Muscle of back (tissue), 11 donors: ENCODE data around the gene TUBGCP3. TPM values are rescaled to one million over a fixed set of nuclear protein-coding genes. Genes with fewer than 3 reads are reported as not detected.
"Not testable (repeated sequence)": the region's sequence is repeated elsewhere in the genome, so short reads cannot be mapped to it uniquely, and the experiment has no call there.

Source experiments
- DNase-seq, 3 donors: peaks; one replicate each; pipeline versions ENCODE4 v3.0.0 to v3.0.0-alpha.2; 2013
- polyA plus RNA-seq, 10 donors: library from polyadenylated mRNA; unstranded; fragments of 120-200 nt; gene quantifications; one replicate each; pipeline ENCODE4 v1.2.1, GENCODE V29; 2013; ENCODE audit not compliant: insufficient read length in 10 of 10

The TUBGCP3 gene
- polyA plus RNA-seq, 10 donors, result 13.2 to 21.0 (median 18.9) TPM

DNA sequence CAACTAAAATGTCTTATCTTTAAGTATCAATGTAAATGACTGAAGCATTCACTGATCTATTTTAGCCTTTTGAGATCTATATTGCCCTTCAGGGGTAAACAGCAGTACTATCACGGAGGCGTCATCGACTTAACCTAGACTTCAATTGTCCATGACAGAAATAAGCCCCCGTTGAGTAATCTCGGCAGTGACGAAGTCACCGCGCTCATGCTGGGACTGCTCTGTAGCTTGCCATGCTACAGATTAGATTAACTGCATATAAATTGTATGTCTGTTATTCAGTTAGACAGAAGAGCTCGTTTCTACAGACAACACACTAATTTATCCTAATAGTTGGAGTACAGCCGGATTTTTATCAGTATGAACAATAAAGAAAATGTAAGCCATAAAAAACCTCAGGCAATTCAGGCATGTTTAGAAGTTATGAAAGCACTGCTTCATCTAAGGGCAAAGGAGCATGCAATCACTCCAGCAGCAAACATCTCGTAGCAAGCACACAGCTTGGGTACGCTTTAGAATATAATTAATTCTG, 56.6 kb downstream of the TUBGCP3 start:
- no peak for DNase-seq

DNA sequence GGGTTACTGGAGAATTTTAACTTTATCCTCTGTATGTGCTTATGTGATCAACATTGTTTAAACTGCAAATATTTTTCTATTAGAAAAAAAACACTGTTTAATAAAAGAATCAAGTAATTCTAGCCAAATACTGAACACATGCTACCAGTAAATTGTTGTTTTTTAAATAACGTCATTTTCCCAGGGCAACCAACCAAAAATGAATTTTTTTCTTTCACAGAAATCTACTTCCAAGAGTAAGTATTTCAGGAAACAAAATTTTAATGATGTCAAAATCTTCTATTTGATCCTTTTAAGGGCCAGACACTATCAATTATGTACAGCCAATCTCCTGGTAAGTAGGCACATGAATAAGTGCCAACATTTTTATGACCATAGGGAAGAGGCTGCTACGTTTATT, 57.1 kb downstream of the TUBGCP3 start:
- peak in 2 of 3 donors; percentile 24 to 29 for DNase-seq

DNA sequence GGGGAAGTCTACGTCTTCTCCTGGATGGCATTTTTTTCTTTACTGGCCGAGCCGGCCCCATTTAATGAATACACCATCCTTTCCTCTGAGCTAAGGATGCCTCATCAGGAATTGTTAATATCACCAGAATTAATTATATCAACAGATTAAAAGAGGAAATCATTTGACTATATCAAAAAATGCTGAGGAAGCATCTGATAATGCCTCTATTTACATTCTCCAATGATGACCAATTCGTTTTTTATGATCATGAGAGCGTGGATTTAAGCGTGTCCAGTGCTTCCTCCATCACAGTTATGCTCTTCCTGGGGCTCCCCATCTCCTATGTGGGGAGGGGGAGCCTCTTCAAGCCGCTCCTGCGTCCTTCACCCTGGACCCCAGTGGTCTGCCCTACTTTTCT, 58.7 kb downstream of the TUBGCP3 start:
- DNase-seq, result no peak

DNA sequence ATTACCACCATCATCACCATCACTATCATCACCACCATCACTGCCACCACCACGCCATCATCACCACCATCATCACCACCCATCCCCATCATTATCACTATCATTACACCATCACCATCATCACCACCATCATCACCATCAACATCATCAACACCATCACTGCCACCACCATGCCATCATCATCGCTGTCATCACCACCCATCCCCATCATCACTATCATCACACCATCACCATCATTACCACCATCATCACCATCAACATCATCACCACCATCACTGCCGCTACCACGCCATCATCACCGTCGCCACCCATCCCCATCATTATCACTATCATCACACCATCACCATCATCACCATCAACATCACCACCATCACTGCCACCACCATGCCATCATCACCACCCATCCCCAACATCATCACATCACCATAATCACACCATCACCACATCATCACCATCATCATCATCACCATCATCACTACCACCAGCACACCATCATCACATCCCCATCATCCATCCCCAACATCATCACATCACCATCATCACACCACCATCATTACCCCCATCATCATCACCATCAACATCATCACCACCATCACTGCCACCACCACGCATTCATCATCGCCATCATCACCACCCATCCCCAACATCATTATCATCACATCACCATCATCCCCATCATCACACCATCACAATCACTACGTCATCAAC, 61.7 kb downstream of the TUBGCP3 start:
- no peak for DNase-seq

DNA sequence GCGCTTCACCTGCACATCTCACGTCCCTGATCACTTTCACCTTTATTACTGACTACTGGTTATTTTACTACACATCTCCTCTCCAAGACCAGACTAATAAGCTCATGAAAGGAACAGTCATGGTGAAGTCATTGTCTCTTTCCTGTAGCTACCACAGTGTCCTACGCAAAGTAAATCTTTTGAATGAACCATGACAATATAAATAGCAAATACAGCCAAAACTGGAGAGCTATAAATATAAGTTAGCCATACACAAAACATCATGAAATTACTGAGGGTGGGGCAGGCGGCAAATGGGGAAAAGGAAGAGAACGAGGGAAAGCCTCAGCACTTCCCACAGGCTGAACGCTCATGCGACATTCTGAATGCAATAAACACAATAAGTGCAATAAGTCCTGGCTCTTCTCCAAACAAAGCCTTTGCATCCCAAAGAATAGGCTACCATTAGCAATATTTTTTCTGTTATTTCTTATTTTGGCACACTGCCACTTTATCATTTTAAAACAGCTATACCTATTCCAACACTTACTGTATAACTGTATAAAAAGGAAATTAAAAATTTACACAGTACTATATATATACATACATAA, 62.5 kb downstream of the TUBGCP3 start:
- no peak for DNase-seq

DNA sequence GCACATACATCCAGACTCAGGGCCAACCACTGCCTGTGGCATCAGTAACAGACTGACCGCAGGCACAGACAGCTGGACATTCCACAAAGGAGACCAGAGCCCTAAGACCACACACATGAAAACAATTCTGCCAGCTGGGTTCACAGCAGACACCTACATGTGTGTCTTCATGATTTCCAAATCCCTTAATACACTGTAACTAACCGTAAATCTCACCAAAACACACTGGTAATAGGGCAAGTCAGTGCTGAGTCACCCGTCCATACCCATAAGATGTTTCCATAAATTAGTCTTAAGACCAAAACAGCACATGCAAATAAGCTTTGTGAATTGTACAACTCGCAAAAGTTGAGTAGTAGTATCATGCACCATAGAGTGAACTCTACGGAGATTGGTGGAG, 65.4 kb downstream of the TUBGCP3 start:
- DNase-seq, result no peak

DNA sequence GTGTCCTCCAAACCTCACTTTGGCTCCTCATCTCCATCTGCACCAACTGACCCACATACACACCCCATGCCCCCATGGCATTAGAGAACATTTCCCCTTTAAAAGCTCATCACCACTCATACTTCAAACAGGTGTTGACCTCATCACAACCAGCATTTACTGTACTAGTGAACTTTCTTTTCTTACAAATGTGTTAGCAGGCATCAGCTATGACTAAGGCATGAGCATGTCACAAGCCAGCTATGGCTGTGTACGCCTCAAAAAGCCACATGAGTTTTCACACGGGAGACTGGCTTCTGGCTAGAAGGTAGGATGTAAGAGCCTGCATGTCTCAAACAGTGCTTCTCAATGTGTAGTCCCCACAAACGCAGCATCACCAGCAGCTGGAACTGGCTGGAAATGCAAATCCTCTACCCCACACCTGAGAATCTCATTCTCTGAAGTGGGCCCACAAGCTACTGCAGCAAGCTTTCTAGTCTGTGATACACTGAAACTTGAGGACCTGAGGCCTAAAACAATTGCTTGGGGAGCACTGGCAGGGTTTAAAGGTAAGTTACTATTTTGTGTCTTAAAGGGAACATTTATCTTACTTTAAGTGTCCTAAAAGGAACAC, 66.8 kb downstream of the TUBGCP3 start:
- DNase-seq, result no peak

DNA sequence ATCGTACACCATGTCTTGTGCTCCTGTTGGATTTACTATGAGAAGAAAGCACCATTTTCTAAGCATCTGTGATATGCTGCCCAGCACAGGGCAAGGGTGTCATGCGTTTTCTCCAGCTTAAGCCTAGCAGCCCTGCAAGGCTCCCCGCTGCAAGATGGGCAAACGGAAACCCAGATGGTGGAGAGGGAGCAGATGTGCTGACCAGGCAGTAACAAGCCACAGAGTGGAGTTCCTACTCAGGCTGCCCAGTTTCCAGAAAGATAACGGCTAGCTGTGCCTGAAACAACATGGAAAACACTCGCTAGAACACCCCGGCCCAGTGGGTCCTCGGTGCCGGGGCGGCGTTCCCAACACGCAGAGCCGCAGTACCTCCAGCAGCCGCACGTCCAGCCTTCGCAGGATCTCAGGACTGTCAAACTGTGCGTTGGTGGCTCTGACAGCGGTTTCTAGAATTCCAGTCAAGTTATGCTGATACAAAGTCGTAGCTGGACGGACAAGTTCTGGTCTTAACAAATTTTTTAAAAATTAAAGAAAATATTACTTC, 68.4 kb downstream of the TUBGCP3 start:
- DNase-seq, result no peak

DNA sequence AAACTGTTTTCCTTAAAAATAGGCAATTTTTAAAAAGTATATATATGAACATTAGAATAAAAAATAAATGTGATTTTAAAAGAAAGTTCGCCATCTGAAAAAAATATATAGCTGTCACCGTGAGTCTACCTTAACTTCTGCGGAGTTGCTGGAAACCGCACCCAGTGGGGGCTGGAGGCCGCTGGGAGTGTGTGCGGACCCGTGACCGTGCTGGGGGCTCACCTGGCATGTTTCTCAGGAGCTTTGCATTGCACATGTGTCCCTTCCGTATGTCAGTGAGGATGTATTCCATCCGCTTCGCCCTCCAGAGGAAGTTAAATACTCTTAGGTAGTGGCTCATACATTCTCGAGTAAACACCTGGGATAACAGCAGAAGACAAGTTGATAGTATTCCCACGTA, 71.7 kb downstream of the TUBGCP3 start:
- no peak for DNase-seq

DNA sequence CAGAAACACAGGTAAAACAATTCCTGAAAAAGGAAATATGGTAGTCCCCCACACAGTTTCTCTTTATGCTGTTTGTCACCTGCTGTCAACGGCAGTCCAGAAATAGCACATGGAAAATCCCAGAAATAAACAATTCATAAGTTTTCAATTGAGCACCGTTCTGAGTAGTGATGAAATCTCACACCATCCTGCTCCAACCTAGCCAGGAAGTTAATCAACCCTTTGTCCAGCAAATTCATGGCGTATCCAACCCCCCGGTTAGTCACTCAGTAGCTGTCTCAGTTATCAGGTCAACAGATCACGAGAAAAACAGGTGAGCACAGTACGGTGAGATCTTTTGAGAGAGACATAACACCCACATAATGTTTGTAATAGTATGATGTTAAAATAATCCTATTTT, 74.2 kb downstream of the TUBGCP3 start:
- DNase-seq, result no peak

DNA sequence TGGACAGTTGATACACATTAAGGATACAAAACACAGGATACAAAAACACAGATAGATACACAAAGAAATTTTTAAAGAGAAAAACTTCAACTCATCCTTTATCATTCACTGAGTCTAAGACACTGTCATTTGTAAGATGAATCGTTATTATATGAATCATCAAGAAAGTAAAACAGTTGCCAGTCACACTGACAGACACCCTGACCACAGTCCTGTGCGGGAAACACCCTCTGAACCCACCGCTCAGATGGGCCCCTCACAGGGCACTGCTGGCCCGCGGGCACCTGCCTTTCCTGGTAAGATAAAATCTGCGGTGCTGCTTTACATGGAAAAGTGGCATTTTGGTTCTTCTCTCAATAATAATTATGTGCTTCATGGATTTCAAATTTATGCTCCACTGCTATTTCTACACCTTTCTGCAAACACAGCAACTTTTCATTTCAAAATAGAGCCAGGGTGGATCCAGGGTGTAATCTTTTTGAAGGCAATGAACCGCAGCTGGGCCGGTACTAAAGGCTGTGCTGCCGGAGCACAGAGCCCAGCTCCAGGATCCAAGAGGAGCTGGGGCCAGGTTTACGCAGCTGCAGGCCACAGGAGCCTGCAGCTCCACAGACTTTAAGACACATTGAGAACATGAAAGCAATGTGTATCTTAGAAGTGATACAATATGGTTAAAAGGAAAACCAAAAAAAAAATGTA, 76.8 kb downstream of the TUBGCP3 start:
- no peak for DNase-seq

DNA sequence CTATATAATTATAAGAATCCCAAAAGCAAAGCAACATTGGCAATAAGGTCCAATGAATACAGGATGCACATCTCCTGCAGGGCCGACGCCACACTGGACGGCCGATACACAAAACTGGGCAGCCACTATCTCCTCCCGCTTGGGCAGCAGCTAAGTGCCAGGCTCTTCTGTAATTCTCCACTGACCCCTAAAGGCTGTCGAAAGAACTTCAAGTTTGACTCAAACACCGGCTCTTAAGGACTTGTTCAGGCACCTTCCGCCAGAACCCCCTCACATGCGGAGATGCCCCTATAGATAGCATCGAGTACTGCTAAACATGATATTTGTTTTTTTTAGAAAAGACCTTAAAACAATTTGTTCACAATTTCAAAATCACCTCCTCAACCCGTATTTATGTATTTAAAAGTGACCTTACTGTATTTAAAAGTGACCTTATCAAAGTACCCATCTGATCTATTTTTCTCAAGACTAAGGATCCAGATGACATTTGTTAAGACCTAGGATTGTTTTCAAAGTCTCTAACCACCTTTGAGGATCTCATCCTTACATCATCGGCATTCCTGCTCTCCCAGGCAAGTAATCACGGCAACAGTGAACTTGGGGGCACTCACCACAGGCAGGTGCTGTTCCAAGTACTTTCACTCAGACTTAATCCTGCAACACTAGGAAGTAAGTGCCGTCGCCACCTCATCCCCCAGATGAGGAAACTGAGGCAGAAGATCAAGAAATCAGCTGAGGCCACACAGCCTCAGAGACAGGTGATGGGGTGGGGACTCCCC, 77.8 kb downstream of the TUBGCP3 start:
- DNase-seq, result peak; percentile 20 to 45 (median 27)

DNA sequence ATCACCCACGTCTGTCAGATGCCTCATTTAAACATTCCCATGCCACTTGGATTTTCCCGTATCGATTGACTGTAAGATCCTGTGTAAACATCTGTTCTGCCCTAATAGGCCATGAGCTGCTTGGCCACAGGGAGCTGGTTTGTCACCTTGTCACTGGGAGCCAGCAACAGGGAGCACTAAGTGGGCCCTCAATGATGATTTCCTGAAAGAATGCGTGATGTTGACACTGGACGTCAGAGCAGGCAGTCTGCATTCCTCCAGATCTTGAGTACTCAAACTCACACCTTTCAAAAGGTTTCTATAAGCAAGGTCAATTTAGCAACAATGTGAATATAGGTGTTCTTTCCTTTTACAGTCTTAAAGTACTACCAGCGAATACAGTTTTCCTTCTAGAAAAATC, 78.8 kb downstream of the TUBGCP3 start:
- DNase-seq, result no peak

DNA sequence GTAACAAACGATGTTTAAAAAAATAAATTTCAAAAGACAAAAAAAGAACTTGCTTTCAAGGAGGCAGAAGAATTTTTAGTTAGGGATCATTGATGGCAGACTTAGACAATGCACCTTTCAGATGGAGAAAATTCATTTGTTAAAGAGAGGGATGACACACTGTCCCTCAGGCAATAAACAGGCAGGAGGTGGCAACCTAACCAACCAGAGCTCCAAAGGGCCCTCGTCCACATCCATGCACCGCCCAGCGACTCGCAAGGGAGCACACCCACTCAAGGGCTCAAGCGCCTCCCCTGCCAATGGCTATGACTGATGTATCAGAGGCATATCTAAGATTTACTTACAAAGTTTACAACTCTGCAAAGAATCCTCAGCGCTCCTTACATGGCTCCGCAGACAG, 81.9 kb downstream of the TUBGCP3 start:
- DNase-seq, result no peak

DNA sequence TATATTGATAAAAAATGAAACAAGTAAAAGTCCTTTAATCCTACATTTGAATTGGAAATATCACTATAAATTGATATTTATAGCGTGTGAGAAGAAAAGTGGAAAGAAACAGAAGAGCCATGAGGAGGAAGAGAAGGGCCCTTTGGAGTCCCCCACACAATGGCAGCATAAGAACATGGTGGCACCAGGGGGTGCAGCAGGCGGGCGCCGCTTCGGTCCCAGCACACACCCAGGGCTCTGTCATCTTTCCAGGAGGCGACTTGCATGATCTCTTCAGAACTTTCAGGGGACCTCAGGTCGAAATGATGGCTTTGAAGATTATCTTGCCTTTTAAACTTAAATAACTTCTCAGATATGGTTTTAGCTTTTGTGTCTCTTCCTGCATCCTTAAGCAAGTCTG, 91.8 kb downstream of the TUBGCP3 start:
- no peak for DNase-seq

DNA sequence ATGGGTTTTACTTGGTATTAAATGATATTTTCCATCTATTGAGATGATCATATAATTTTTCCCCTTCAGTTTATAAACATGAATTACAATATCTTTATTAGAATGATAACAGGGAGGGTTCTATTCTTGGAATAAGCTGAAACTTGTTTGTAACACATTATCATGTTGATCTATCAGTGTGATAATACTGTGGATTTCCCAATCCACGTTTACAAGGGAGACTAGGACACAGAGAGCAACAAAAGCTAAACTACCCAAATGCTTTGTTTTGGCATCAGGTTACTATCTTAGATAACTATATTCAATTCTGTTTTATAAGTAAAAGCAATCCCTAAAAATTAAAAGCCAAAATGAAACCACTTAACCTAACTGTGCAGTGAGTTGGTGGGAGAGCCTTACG, 92.5 kb downstream of the TUBGCP3 start:
- DNase-seq, result no peak

DNA sequence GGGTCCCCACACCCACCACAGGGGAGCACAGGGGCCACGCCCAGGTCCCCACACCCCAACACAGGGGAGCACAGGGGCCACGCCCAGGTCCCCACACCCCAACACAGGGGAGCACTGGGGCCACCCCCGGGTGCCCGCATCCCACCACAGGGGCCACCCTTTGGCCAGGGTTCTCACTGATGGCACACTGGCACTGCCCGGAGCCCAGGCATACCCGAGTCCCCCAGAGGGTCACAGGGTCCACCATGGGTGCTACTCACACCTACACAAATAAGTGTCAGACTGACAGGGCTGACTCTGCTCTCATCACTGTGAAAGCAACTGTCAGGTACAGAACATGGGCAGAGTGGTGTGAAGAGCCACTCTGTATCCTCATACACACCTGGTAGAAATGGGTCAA, 98.8 kb downstream of the TUBGCP3 start:
- no peak for DNase-seq

DNA sequence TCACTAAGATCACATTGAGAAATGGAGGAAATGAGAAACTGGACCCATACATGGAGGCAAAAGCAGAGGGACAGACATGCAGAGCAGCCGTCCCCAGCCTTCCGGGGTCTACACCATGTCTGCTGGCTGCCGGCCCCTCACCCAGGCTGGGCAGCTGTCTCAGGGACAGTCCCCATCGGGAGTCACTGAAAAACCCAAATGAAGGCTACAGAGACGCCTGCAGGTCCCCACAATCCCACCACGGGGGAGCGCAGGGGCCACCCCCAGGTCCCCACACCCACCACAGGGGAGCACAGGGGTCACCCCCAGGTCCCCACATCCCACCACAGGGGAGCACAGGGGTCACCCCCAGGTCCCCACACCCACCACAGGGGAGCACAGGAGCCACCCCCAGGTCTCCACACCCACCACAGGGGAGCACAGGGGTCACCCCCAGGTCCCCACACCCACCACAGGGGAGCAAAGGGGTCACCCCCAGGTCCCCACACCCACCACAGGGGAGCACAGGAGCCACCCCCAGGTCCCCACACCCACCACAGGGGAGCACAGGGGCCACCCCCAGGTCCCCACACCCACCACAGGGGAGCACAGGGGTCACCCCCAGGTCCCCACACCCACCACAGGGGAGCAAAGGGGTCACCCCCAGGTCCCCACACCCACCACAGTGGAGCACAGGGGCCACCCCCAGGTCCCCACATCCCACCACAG, 99.5 kb downstream of the TUBGCP3 start:
- not testable (repeated sequence) for DNase-seq

DNA sequence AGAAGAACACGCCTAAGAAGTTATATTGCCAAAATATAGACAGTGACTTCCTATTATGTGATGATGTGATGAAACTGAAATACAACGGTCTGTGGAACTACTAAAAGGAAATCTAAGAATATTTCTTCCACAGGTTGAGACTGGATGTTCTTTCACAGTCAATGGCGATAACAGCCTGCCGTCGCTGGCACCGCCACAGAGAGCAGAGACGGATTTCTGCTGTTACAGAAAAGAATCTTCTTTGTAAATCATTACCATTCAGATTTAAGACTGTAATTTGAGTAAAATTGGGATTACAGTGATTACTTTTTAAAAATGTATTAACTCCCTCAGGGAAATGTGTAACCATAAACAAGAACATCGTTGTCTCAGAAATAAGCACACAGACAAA, 100.8 kb downstream of the TUBGCP3 start:
- peak in 1 of 3 donors; percentile 28 for DNase-seq

DNA sequence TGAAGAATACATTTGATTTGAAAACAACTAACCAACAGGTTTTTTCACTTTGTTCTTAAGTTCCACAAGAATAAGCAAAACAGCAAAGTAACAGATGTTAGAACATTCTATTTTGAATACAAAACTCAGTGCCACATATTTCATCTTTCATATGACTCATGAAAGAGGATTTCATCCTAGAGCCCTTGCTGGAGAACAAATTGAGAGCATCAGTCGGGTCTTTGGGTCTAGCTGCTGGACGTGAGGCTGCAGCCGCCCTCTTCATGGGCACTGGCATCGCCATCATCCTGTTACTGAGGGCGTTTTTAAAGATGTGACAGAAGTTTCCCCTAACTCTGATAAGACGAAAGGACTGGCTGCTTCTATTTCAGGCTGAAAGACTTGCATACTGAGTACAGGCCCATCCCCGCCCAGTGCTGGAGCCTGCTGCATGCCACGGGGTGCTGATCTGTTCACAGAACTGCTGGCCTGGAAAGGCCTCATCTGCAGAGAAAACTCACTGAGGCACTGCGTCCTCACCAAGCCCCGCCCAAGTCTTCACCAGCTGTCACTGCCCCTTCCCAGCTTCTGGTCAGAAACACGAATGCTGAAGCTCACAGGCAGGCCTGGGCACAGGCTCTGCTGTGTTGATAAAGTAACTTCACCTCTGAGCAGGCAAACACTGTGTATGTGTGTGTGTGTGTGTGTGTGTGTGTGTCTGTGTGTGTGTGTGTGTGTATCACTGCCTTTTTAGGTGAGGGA, 101.4 kb downstream of the TUBGCP3 start:
- DNase-seq, result peak in 1 of 3 donors; percentile 35
